GM23338 (cell line): ENCODE measurements around the gene RNLS. TPM values are rescaled to one million over a fixed set of nuclear protein-coding genes. Genes with fewer than 3 reads are reported as not detected.

Experiments
- ATAC-seq: fragments of 200-7000 bp; cut with Tn5 transposase; 3 replicates; pipeline ENCODE4 v1.9.1; 2020
- DNase-seq: peaks from one replicate; pipeline ENCODE4 v3.0.0-alpha.2; 2015; ENCODE audit warnings: low spot score
- H2AFZ ChIP-seq: fragments of 200-600 bp; sonication (generic); 2 replicates; pipeline ENCODE4 v1.8.0; 2016; ENCODE audit warnings: antibody characterized with exemption, mild to moderate bottlenecking, moderate library complexity
- H3F3A ChIP-seq: fragments of 200-600 bp; sonication (generic); replicated peaks from 2 replicates; pipeline ENCODE4 v1.8.0; 2017; ENCODE audit warnings: antibody characterized with exemption, mixed run types, low read depth
- H3K27ac ChIP-seq: fragments of 200-600 bp; sonication (generic); 2 replicates; pipeline ENCODE4 v1.6.1; 2016; ENCODE audit warnings: low read depth
- H3K27me3 ChIP-seq: fragments of 200-600 bp; sonication (generic); 2 replicates; pipeline ENCODE4 v1.8.0; 2016; ENCODE audit warnings: mild to moderate bottlenecking, mixed run types, moderate library complexity; ENCODE audit not compliant: insufficient read depth
- H3K36me3 ChIP-seq: fragments of 200-600 bp; sonication (generic); 2 replicates; pipeline ENCODE4 v1.8.0; 2016; ENCODE audit warnings: mild to moderate bottlenecking; ENCODE audit not compliant: insufficient read depth
- H3K4me1 ChIP-seq: fragments of 200-600 bp; sonication (generic); 2 replicates; pipeline ENCODE4 v1.8.0; 2016; ENCODE audit warnings: mild to moderate bottlenecking, moderate library complexity; ENCODE audit not compliant: insufficient read depth
- H3K4me2 ChIP-seq: fragments of 200-600 bp; sonication (generic); 2 replicates; pipeline ENCODE4 v1.7.1; 2017; ENCODE audit warnings: mixed run types
- H3K4me3 ChIP-seq: fragments of 200-600 bp; sonication (generic); 2 replicates; pipeline ENCODE4 v1.6.1; 2016; ENCODE audit warnings: mixed run types
- H3K79me2 ChIP-seq: fragments of 200-600 bp; sonication (generic); replicated peaks from 2 replicates; pipeline ENCODE4 v1.8.0; 2017; ENCODE audit warnings: mild to moderate bottlenecking; ENCODE audit not compliant: insufficient read depth
- H3K9me2 ChIP-seq: fragments of 200-600 bp; sonication (generic); 2 replicates; pipeline ENCODE4 v1.8.0; 2017; ENCODE audit not compliant: insufficient read depth
- H4K20me1 ChIP-seq: fragments of 200-600 bp; sonication (generic); replicated peaks from 2 replicates; pipeline ENCODE4 v1.8.0; 2017; ENCODE audit warnings: mild to moderate bottlenecking; ENCODE audit not compliant: insufficient read depth
- H3K27ac Mint-ChIP-seq: 2 replicates; pipeline ENCODE4 v1.8.0; 2020; ENCODE audit warnings: inconsistent platforms, mild to moderate bottlenecking, moderate library complexity, mixed read lengths
- H3K27me3 Mint-ChIP-seq: 3 replicates; pipeline ENCODE4 v1.8.0; 2022; ENCODE audit warnings: low read depth, mild to moderate bottlenecking, moderate library complexity, mixed read lengths, inconsistent platforms; ENCODE audit not compliant: insufficient read depth, poor library complexity
- H3K36me3 Mint-ChIP-seq: 3 replicates; pipeline ENCODE4 v1.8.0; 2021; ENCODE audit warnings: low read depth, mild to moderate bottlenecking, inconsistent platforms, moderate library complexity, mixed read lengths
- H3K4me1 Mint-ChIP-seq: 3 replicates; pipeline ENCODE4 v1.8.0; 2020; ENCODE audit warnings: mild to moderate bottlenecking, inconsistent platforms, mixed read lengths
- H3K4me3 Mint-ChIP-seq: 3 replicates; pipeline ENCODE4 v1.8.0; 2021; ENCODE audit warnings: moderate library complexity, mild to moderate bottlenecking, inconsistent platforms, mixed read lengths
- H3K9me3 Mint-ChIP-seq: 3 replicates; pipeline ENCODE4 v1.8.0; 2020; ENCODE audit warnings: moderate library complexity, mild to moderate bottlenecking, inconsistent platforms, mixed read lengths
- EZH2 ChIP-seq: fragments of 200-600 bp; sonication (generic); IDR thresholded peaks from one replicate; pipeline ENCODE4 v1.8.0; 2017; ENCODE audit warnings: antibody characterized with exemption, mild to moderate bottlenecking, low read depth; ENCODE audit not compliant: unreplicated experiment
- EZH2phosphoT487 ChIP-seq: fragments of 200-600 bp; sonication (generic); IDR thresholded peaks from one replicate; pipeline ENCODE4 v1.8.1; 2018; ENCODE audit warnings: antibody characterized with exemption; ENCODE audit not compliant: unreplicated experiment
- JUNB ChIP-seq: IDR thresholded peaks from one replicate; pipeline ENCODE4 v1.6.1; 2016; ENCODE audit warnings: antibody characterized with exemption; ENCODE audit not compliant: unreplicated experiment
- polyA plus RNA-seq: library from polyadenylated mRNA; unstranded; fragments of >200 nt; fragmentation: Nextera tagmentation; extraction: Ambion mirVana; gene quantifications from 2 replicates; pipeline ENCODE4 v1.2.1, GENCODE V29; 2016
- total RNA-seq: library from RNA; depleted of rRNA; stranded (reverse); fragments of >200 nt; shearing (Covaris generic); gene quantifications from 2 replicates; pipeline ENCODE4 v1.2.3, GENCODE V29; 2014
- TF ChIP-seq, protein P1 (sequence below): fragments of 250-450 bp; sonication (Bioruptor Pico); IDR thresholded peaks from 2 replicates; pipeline ENCODE4 v1.5.0; 2020; ENCODE audit warnings: mild to moderate bottlenecking, moderate library complexity
- TF ChIP-seq, protein P2 (sequence below): IDR thresholded peaks from one replicate; pipeline ENCODE4 v1.6.1; 2018; ENCODE audit warnings: antibody characterized with exemption; ENCODE audit not compliant: unreplicated experiment
- TF ChIP-seq, protein P3 (sequence below), 2 experiments: fragments of 200-600 bp in 1 of 2; sonication (generic) in 1 of 2; conservative IDR thresholded peaks; 2 replicates each; pipeline versions ENCODE4 v1.5.1 to v1.6.1; 2016 to 2017; ENCODE audit warnings: antibody characterized with exemption in 2 of 2, low read depth in 2 of 2, mild to moderate bottlenecking in 2 of 2, moderate library complexity in 1 of 2

Gene RNLS
- total and polyA plus RNA-seq, 2 experiments from 2014 or later: 8.8 to 15.2 TPM

DNA sequence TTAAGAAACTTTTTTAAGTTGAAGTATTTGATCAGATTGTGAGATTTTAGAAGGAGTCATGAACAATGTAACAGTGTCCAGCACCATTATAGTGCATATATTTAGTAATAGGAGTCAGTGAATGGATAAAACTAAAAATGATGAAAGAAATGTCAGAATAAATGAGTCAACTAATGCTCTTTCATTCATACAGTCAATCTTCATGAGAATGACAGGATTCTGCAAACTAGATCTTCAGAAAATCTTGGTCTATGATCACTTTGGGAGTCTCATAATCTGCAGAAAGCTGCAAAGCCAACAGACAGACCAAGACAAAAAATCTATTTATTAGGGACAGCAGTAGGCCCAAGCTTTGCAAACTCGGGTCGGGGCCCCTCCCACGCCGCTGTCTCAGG, 710 bp downstream of the RNLS start (continued):
- TF ChIP-seq, protein P1, sequence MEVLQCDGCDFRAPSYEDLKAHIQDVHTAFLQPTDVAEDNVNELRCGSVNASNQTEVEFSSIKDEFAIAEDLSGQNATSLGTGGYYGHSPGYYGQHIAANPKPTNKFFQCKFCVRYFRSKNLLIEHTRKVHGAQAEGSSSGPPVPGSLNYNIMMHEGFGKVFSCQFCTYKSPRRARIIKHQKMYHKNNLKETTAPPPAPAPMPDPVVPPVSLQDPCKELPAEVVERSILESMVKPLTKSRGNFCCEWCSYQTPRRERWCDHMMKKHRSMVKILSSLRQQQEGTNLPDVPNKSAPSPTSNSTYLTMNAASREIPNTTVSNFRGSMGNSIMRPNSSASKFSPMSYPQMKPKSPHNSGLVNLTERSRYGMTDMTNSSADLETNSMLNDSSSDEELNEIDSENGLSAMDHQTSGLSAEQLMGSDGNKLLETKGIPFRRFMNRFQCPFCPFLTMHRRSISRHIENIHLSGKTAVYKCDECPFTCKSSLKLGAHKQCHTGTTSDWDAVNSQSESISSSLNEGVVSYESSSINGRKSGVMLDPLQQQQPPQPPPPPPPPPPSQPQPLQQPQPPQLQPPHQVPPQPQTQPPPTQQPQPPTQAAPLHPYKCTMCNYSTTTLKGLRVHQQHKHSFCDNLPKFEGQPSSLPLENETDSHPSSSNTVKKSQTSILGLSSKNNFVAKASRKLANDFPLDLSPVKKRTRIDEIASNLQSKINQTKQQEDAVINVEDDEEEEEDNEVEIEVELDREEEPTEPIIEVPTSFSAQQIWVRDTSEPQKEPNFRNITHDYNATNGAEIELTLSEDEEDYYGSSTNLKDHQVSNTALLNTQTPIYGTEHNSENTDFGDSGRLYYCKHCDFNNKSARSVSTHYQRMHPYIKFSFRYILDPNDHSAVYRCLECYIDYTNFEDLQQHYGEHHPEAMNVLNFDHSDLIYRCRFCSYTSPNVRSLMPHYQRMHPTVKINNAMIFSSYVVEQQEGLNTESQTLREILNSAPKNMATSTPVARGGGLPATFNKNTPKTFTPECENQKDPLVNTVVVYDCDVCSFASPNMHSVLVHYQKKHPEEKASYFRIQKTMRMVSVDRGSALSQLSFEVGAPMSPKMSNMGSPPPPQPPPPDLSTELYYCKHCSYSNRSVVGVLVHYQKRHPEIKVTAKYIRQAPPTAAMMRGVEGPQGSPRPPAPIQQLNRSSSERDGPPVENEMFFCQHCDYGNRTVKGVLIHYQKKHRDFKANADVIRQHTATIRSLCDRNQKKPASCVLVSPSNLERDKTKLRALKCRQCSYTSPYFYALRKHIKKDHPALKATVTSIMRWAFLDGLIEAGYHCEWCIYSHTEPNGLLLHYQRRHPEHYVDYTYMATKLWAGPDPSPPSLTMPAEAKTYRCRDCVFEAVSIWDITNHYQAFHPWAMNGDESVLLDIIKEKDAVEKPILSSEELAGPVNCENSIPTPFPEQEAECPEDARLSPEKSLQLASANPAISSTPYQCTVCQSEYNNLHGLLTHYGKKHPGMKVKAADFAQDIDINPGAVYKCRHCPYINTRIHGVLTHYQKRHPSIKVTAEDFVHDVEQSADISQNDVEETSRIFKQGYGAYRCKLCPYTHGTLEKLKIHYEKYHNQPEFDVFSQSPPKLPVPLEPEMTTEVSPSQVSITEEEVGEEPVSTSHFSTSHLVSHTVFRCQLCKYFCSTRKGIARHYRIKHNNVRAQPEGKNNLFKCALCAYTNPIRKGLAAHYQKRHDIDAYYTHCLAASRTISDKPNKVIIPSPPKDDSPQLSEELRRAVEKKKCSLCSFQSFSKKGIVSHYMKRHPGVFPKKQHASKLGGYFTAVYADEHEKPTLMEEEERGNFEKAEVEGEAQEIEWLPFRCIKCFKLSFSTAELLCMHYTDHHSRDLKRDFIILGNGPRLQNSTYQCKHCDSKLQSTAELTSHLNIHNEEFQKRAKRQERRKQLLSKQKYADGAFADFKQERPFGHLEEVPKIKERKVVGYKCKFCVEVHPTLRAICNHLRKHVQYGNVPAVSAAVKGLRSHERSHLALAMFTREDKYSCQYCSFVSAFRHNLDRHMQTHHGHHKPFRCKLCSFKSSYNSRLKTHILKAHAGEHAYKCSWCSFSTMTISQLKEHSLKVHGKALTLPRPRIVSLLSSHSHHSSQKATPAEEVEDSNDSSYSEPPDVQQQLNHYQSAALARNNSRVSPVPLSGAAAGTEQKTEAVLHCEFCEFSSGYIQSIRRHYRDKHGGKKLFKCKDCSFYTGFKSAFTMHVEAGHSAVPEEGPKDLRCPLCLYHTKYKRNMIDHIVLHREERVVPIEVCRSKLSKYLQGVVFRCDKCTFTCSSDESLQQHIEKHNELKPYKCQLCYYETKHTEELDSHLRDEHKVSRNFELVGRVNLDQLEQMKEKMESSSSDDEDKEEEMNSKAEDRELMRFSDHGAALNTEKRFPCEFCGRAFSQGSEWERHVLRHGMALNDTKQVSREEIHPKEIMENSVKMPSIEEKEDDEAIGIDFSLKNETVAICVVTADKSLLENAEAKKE (CRISPR knock-in tag): no peak
- no peak for TF ChIP-seq JUNB
- TF ChIP-seq, protein P2, sequence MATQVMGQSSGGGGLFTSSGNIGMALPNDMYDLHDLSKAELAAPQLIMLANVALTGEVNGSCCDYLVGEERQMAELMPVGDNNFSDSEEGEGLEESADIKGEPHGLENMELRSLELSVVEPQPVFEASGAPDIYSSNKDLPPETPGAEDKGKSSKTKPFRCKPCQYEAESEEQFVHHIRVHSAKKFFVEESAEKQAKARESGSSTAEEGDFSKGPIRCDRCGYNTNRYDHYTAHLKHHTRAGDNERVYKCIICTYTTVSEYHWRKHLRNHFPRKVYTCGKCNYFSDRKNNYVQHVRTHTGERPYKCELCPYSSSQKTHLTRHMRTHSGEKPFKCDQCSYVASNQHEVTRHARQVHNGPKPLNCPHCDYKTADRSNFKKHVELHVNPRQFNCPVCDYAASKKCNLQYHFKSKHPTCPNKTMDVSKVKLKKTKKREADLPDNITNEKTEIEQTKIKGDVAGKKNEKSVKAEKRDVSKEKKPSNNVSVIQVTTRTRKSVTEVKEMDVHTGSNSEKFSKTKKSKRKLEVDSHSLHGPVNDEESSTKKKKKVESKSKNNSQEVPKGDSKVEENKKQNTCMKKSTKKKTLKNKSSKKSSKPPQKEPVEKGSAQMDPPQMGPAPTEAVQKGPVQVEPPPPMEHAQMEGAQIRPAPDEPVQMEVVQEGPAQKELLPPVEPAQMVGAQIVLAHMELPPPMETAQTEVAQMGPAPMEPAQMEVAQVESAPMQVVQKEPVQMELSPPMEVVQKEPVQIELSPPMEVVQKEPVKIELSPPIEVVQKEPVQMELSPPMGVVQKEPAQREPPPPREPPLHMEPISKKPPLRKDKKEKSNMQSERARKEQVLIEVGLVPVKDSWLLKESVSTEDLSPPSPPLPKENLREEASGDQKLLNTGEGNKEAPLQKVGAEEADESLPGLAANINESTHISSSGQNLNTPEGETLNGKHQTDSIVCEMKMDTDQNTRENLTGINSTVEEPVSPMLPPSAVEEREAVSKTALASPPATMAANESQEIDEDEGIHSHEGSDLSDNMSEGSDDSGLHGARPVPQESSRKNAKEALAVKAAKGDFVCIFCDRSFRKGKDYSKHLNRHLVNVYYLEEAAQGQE: no peak

DNA sequence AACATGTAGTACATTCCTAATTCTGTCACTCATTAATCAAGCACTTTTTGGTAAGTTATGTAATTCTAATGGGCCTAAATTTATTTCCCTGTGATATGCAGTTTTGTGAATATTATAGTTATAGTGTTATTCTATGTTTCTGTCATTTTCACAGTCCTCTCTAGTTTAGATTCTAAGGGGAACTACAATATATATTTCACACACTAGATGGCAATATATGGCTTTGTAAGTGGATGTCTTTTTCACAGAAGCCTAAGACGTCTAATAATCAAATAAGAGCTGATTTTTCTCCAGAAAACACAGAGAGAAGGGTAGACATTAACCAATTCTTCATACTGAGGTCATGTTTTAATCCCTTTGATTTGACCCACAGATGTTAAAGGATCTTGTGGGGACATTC, 18.0 kb downstream of the RNLS start:
- Histone ChIP-seq H3K4me3 (no peak overlapping the region), H3F3A (no peaks in the 10 kb centered on the region), H4K20me1 (no peaks in the 10 kb centered on the region), H3K4me1 (no peaks in the 10 kb centered on the region), H3K4me2 (no peak overlapping the region), H3K79me2 (no peaks in the 10 kb centered on the region), H3K9me2 (no peaks in the 10 kb centered on the region), H3K36me3 (no peaks in the 10 kb centered on the region), H2AFZ (no peak overlapping the region), H3K27me3 (no peaks in the 10 kb centered on the region), H3K27ac (no peak overlapping the region)
- H3K9me3 Mint-ChIP-seq: no peaks in the 10 kb centered on the region
- ATAC-seq: no peak
- no peak overlapping the region for H3K27ac Mint-ChIP-seq
- H3K4me1 Mint-ChIP-seq: no peaks in the 10 kb centered on the region
- TF ChIP-seq EZH2 (no peak), EZH2phosphoT487 (no peak)
- TF ChIP-seq, protein P3, sequence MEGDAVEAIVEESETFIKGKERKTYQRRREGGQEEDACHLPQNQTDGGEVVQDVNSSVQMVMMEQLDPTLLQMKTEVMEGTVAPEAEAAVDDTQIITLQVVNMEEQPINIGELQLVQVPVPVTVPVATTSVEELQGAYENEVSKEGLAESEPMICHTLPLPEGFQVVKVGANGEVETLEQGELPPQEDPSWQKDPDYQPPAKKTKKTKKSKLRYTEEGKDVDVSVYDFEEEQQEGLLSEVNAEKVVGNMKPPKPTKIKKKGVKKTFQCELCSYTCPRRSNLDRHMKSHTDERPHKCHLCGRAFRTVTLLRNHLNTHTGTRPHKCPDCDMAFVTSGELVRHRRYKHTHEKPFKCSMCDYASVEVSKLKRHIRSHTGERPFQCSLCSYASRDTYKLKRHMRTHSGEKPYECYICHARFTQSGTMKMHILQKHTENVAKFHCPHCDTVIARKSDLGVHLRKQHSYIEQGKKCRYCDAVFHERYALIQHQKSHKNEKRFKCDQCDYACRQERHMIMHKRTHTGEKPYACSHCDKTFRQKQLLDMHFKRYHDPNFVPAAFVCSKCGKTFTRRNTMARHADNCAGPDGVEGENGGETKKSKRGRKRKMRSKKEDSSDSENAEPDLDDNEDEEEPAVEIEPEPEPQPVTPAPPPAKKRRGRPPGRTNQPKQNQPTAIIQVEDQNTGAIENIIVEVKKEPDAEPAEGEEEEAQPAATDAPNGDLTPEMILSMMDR (conservative IDR thresholded peaks at IDR 0.05; ENCODE audit: low read depth in 2 of 2): peak in 1 of 2 experiments; percentile 48; a peak in 3 of 4 replicates
- no peak overlapping the region for H3K4me3 Mint-ChIP-seq
- no peaks in the 10 kb centered on the region for H3K36me3 Mint-ChIP-seq
- peak; percentile 21 for DNase-seq
- no peaks in the 10 kb centered on the region for H3K27me3 Mint-ChIP-seq
